Fibroblast of lung (primary cell): ENCODE measurements around the gene SLC5A1. TPM values are rescaled to one million over a fixed set of nuclear protein-coding genes. Genes with fewer than 3 reads are reported as not detected.

Experiments
- DNase-seq, 2 donors: peaks; one replicate each; pipeline versions ENCODE4 v3.0.0 to v3.0.0-alpha.2; 2010; ENCODE audit warnings: low read depth in 2 of 2
- H2AFZ ChIP-seq: 2 replicates; pipeline ENCODE4 v1.5.1; 2012; ENCODE audit warnings: low read length, control low read depth, inconsistent platforms
- H3K27ac ChIP-seq: 2 replicates; pipeline ENCODE4 v1.5.1; 2011; ENCODE audit warnings: low read length, control low read depth; ENCODE audit not compliant: insufficient read depth
- H3K27me3 ChIP-seq: 2 replicates; pipeline ENCODE4 v1.5.1; 2011; ENCODE audit warnings: mild to moderate bottlenecking, low read length; ENCODE audit not compliant: control insufficient read depth, insufficient read depth
- H3K36me3 ChIP-seq: 2 replicates; pipeline ENCODE4 v1.5.1; 2011; ENCODE audit warnings: low read length; ENCODE audit not compliant: control insufficient read depth, insufficient read depth
- H3K4me1 ChIP-seq: 2 replicates; pipeline ENCODE4 v1.5.1; 2011; ENCODE audit warnings: low read length; ENCODE audit not compliant: control insufficient read depth, insufficient read depth; ENCODE audit errors: extremely low read depth
- H3K4me2 ChIP-seq: 2 replicates; pipeline ENCODE4 v1.5.1; 2011; ENCODE audit warnings: low read length, control low read depth; ENCODE audit not compliant: insufficient read depth; ENCODE audit errors: extremely low read depth
- H3K4me3 ChIP-seq, 4 experiments: fragments of 200-600 bp in 1 of 4; sonication (generic) in 1 of 4; replicated peaks in 1 of 4; 2 replicates each; pipeline ENCODE4 v1.5.1; 2011 to 2016; ENCODE audit warnings: low read length in 4 of 4, low read depth in 3 of 4, mild to moderate bottlenecking in 3 of 4, control low read depth in 2 of 4, inconsistent platforms in 1 of 4, mixed read lengths in 1 of 4; ENCODE audit not compliant: insufficient read depth in 1 of 4; ENCODE audit errors: control extremely low read depth in 1 of 4
- H3K79me2 ChIP-seq: 2 replicates; pipeline ENCODE4 v1.5.1; 2012; ENCODE audit warnings: mild to moderate bottlenecking, low read length, inconsistent platforms; ENCODE audit not compliant: control insufficient read depth, insufficient read depth
- H3K9ac ChIP-seq: 2 replicates; pipeline ENCODE4 v1.5.1; 2011; ENCODE audit warnings: mild to moderate bottlenecking, low read length, control low read depth; ENCODE audit not compliant: insufficient read depth
- H3K9me3 ChIP-seq: 2 replicates; pipeline ENCODE4 v1.5.1; 2012; ENCODE audit warnings: low read depth, low read length; ENCODE audit not compliant: control insufficient read depth, insufficient read depth
- H4K20me1 ChIP-seq: 2 replicates; pipeline ENCODE4 v1.5.1; 2011; ENCODE audit warnings: low read length; ENCODE audit not compliant: control insufficient read depth, insufficient read depth; ENCODE audit errors: extremely low read depth
- CTCF ChIP-seq, 2 donors: IDR thresholded peaks in 1 of 2; conservative IDR thresholded peaks in 1 of 2; 1 replicate in 1 of 2; 2 replicates in 1 of 2; pipeline ENCODE4 v1.5.1; 2011 to 2012; ENCODE audit warnings: low read length in 2 of 2, control low read depth in 1 of 2, inconsistent platforms in 1 of 2, low read depth in 1 of 2, mild to moderate bottlenecking in 1 of 2
- EZH2 ChIP-seq: IDR thresholded peaks from 2 replicates; pipeline ENCODE4 v1.5.1; 2012; ENCODE audit warnings: low read length, control low read depth, mild to moderate bottlenecking; ENCODE audit errors: missing control alignments
- polyA plus RNA-seq, 2 donors: library from polyadenylated mRNA; depleted of rRNA in 1 of 2; stranded (reverse) in 1 of 2; unstranded in 1 of 2; fragments of >200 nt; gene quantifications; 2 replicates each; pipeline ENCODE4 v1.2.1, GENCODE V29; 2011 to 2012; ENCODE audit warnings: missing spikeins in 1 of 2
- total RNA-seq: library from RNA; depleted of rRNA; stranded (reverse); fragments of >200 nt; gene quantifications from 2 replicates; pipeline ENCODE4 v1.2.1, GENCODE V29; 2014

SLC5A1 gene
- total and polyA plus RNA-seq, 2 donors (not counting 1 experiment from before 2014, with no cell fraction given), result not detected

DNA sequence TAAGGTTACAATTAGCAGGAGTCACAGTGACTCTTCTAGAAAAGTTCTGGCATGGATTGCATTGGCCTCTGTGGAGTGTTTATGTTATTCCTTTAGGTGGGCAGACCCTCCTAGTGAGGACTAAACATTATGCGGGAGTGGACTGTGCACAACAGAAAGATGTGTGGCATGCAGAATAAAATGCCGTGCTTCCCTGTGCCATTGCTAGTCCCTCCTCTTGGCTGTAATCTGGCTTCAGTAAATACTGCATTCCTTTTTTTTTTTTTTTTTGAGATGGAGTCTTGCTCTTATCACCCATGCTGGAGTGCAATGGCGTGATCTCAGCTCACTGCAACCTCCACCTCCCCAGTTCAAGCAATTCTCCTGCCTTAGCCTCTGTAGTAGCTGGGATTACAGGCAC, 45.0 kb downstream of the SLC5A1 start:
- H3K79me2 ChIP-seq, result no peaks in the 10 kb centered on the region
- no peaks in the 10 kb centered on the region for H4K20me1 ChIP-seq
- TF ChIP-seq CTCF (conservative IDR thresholded peaks at IDR 0.05 in 1 of 2, IDR thresholded peaks at IDR 0.05 in 1 of 2; ENCODE audit: low read depth in 1 of 2, low read length in 2 of 2), result no peak
- TF ChIP-seq EZH2, result no peak

GRCh38 chr22:32097018-32097417, 54.0 kb downstream of the SLC5A1 start:
- no peaks in the 10 kb centered on the region for H3K4me1 ChIP-seq
- no peak for DNase-seq
- TF ChIP-seq CTCF (conservative IDR thresholded peaks at IDR 0.05 in 1 of 2, IDR thresholded peaks at IDR 0.05 in 1 of 2; ENCODE audit: low read depth in 1 of 2, low read length in 2 of 2) (no peak), EZH2 (no peak)
- H3K9ac ChIP-seq, result no peak overlapping the region
- no peaks in the 10 kb centered on the region for H4K20me1 ChIP-seq
- H2AFZ ChIP-seq, result no peak overlapping the region
- no peaks in the 10 kb centered on the region for H3K36me3 ChIP-seq
- H3K27me3 ChIP-seq, result no peaks in the 10 kb centered on the region
- no peak overlapping the region for H3K27ac ChIP-seq
- no peaks in the 10 kb centered on the region for H3K9me3 ChIP-seq
- H3K4me2 ChIP-seq, result no peak overlapping the region
- no peak overlapping the region for H3K4me3 ChIP-seq
- H3K79me2 ChIP-seq, result no peaks in the 10 kb centered on the region

More for the DNA sequence above, 45.0 kb downstream of the SLC5A1 start:
- no peak overlapping the region for H3K9ac ChIP-seq
- H3K27ac ChIP-seq, result no peak overlapping the region
- no peaks in the 10 kb centered on the region for H3K27me3 ChIP-seq
- no peak overlapping the region for H3K4me3 ChIP-seq
- no peak for DNase-seq
- H3K4me1 ChIP-seq, result no peaks in the 10 kb centered on the region
- H2AFZ ChIP-seq, result no peak overlapping the region
- no peaks in the 10 kb centered on the region for H3K36me3 ChIP-seq
- H3K4me2 ChIP-seq, result no peak overlapping the region
- H3K9me3 ChIP-seq, result no peaks in the 10 kb centered on the region

DNA sequence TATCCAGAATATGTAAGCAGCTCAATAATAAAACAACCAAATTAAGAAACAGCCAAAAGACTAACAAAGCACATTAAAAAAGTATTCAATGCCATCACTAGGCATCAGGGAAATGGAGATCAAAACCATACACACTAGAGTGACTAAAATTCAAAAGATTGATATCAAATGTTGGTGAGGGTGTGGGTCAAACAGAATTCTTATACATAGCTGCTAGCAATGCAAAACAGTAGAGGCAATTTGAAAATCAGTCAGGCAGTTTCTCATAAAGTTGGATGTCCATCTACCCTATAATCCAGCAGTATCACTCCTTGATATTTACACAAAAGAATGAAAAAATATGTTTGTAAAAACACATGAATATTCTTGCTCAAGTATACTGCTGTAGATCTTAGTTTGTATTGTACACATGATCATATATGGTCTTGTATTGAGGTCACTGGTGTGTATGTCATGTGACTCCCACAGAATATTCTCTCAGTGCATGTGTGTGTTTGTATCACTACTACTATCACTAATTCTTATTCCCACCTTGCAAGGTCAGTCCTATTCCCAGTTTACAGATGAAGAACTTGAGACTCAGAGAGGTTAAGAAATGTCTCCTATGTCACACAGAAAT, 54.9 kb downstream of the SLC5A1 start:
- Histone ChIP-seq H3K4me3 (no peak overlapping the region), H3K27me3 (no peaks in the 10 kb centered on the region), H3K36me3 (no peaks in the 10 kb centered on the region), H3K9me3 (no peaks in the 10 kb centered on the region), H3K9ac (no peak overlapping the region), H3K4me1 (no peaks in the 10 kb centered on the region), H4K20me1 (no peaks in the 10 kb centered on the region), H2AFZ (no peak overlapping the region), H3K4me2 (no peak overlapping the region), H3K79me2 (no peaks in the 10 kb centered on the region), H3K27ac (no peak overlapping the region)
- no peak for DNase-seq
- TF ChIP-seq EZH2 (no peak), CTCF (conservative IDR thresholded peaks at IDR 0.05 in 1 of 2, IDR thresholded peaks at IDR 0.05 in 1 of 2; ENCODE audit: low read depth in 1 of 2, low read length in 2 of 2) (no peak)
